Stimulated activated CD8-positive, alpha-beta memory T cell treated with anti-CD3 and anti-CD28 coated beads, Interleukin-7, amount 100 ng/mL, for 1 hour (primary cell): Measurements from ENCODE around the gene DHRSX.
"Not testable (repeated sequence)": the region's sequence is repeated elsewhere in the genome, so short reads cannot be mapped to it uniquely, and the experiment has no call there.

Source experiments
- DNase-seq, 2 donors: peaks; one replicate each; pipeline ENCODE4 v3.0.0-alpha.2; 2020; ENCODE audit warnings: low read depth in 2 of 2

The DHRSX gene, protein sequence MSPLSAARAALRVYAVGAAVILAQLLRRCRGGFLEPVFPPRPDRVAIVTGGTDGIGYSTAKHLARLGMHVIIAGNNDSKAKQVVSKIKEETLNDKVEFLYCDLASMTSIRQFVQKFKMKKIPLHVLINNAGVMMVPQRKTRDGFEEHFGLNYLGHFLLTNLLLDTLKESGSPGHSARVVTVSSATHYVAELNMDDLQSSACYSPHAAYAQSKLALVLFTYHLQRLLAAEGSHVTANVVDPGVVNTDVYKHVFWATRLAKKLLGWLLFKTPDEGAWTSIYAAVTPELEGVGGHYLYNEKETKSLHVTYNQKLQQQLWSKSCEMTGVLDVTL

DNA sequence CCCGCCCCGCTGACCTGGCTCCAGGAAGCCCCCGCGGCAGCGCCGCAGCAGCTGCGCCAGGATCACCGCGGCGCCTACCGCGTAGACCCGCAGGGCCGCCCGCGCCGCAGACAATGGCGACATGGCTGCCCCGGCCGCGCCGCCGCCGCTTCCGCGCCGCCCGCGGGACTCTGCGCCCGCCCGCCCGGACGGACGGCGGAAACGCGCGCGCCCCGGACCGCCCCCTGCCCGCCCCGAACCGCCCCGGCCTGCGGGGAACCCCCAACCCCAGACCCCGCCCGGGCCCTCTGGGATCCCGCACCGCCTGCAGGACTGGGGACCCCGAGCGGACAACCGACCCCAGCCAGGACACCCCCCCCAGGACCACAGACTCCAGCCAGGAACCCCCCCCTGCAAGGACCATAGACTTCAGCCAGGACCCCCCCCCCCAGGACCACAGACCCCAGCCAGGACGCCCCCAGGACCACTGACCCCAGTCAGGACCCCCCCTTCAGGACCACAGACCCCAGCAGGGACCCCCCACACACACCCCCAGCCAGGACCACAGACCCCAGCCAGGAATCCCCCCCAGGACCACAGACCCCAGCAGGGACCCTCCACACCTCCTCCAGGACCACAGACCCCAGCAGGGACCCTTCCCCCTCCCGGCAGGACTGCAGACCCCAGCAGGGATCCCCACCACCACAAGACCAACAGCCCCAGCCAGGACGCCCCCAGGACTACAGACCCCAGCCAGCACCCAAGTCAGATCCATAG lies at the start of gene DHRSX, which contains the start of gene ZBED1:
Gene DHRSX, minus strand, starts transcription at position 174 of the 756 bp plus-strand sequence. Its CDS starts 51 bp downstream, at position 123.
Gene ZBED1, minus strand, starts transcription at position 174 of the 756 bp plus-strand sequence. CDS start 10,257 bp downstream, outside the sequence.
- peak; percentile 8 to 12 for DNase-seq

DNA sequence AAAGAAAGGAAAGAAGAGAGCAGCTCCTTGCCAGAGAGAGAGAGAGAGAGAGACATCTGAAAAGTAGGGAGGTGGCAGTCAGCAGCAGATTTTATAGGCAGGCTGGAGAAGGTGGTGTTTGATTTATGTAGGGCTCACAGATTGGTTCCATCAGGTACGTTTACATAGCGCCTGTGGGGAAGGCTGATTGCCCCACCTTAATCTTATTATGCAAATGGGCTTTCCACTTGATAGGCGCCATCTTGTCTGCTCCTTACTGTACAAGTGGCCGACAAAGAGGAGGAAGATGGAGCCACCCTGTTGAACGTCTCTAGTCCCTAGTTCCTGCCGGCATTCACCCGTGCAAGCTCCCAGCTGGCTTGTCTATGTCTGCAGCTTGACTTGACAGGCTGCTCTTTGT lies 49.1 kb upstream of the DHRSX start:
- DNase-seq = no peak

DNA sequence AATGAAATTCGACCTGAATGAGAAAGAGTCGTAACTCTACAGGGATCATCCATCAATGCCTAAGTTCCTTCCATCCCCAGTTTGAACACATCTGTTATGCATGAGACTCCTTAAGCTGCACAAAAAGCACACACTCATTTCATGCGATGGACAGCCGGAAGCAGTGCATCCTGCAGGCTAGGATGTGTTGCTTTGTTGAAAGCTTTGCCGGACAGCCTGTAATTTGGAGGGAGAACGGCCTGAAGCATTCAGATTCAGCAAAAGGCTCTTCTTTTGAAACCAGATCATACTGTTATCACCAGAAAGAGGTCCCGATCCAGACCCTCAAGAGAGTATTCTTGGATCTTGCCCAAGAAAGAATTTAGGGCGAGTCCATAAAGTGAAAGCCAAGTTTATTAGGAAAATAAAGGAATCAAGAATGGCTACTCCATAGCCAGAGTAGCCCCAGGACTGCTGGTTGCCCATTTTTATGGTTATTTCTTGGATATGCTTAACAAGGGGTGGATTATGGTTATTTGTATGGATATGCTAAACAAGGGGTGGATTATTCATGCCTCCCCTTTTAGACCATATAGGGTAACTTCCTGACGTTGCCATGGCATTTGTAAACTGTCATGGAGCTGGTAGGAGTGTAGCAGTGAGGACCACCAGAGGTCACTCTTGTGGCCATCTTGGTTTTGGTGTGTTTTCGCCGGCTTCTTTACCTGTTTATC lies 48.1 kb upstream of the DHRSX start:
- no peak for DNase-seq

DNA sequence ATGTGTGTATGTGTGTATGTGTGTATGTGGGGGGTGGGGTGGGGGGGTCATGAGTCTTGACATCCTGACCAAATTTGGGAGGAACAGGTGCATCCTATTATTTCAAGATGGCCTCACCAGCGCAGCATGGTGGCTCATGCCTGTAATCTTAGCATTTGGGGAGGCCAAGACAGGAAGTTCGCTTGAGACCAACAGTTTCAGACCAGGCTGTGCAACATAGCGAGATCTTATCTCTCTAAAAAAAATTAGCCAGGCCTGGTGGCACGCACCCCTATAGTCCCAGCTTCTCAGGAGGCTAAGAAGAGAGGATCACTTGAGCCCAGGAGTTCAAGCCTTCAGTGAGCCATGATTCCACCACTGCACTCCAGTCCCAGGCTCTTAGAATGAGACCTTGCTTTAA lies 47.0 kb upstream of the DHRSX start:
- no peak for DNase-seq

DNA sequence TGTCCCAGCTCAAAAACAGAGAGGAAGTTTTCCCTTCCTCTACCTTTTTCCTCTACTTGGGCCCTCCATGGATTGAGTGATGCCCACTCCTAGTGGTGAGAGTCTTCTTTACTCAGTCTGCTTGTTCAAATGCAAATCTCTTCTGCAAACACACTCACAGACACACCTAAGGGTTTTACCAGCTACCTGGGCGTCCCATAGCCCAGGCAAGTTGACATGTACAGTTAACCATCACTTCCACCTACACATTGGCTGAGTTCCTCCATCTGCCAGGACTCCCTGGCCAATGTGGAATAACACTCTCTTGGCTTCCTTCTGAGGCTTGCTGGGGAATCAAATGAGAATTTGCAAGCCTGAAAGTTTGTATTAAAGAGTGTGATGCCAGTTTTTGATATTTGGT lies 45.7 kb upstream of the DHRSX start:
- no peak for DNase-seq

DNA sequence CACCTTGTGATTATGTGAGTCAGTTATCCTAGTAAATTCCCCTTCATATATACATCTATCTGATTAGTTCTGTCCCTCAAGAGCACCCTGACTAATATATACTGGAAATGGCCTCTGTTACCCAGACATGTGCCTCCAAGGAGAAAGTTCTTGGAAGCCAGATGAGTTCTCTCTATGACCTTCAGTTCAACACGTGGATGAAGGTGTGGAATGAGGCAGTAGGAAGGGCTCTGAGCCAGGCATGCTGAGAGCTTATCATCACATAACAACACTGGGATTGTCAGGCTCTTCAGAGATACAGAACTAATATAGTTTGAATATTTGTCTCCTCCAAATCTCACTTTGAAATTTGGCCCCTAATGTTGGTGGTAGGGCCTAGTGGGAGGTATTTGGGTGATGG lies 44.4 kb upstream of the DHRSX start:
- no peak for DNase-seq

DNA sequence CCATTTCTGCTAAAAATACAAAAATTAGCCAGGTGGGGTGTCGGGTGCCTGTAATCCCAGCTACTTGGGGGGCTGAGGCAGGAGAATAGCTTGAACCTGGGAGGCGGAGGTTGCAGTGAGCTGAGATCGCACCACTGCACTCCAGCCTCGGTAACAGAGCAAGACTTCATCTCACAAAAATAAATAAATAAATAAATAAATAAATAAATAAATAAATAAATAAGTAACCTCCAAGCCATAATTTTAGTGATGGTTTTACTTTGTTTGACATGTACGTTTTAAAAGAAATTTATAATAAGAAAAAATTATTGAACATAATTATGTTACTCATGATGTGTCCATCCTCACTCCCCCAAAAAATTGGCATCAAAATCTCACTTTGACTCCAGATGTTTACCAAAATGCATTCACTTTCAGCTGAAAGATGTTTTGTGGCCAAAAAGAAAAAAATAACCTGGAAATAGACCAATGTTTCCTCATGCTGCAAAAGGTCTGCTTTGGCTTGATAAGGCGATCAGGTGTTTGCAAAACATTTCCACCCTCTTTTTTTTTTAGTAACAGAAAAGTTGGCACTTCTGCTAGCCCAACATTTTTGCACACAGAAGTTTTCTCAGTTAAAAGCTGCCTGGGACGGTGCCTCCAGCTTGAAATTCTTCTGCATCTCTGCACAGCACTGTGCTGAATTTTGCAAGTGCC lies 42.2 kb upstream of the DHRSX start:
- no peak for DNase-seq

DNA sequence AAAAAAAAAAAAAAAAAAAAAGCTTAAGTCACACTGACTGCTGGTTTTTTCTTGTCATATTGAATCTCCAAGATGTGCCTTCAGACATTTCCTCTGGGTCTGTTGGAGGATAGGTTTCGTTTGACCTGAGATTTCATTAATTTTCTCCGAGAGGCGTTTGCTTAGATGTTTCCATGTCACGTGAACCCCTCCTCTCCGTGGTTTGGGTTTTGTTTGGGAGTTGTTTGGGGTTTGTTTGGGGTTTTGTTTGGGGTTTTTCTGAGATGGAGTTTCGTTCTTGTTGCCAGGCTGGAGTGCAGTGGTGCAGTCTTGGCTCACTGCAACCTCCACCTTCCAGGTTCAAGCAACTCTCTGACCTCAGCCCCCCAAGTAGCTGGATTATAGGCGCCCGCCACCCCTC lies 40.8 kb upstream of the DHRSX start:
- no peak for DNase-seq

DNA sequence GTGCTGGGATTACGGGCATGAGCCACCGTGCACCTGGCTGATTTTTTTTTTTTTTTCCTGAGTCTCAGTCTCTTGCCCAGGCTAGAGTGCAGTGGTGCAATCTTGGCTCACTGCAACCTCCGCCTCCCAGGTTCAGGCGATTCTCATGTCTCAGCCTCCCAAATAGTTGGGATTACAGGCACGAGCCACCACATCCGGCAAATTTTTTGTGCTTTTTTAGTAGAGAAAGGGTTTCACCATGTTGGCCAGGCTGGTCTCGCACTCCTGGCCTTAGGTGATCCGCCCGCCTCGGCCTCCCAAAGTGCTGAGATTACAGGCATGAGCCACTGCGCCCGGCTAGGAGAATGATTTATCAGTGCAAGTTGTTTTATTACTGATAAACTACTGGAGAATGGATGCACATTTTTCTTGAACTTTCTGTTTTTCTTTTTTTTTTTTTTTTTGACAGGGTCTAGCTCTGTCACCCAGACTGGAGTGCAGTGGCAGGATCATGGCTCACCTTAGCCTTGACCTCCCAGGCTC lies 39.7 kb upstream of the DHRSX start:
- DNase-seq = no peak

DNA sequence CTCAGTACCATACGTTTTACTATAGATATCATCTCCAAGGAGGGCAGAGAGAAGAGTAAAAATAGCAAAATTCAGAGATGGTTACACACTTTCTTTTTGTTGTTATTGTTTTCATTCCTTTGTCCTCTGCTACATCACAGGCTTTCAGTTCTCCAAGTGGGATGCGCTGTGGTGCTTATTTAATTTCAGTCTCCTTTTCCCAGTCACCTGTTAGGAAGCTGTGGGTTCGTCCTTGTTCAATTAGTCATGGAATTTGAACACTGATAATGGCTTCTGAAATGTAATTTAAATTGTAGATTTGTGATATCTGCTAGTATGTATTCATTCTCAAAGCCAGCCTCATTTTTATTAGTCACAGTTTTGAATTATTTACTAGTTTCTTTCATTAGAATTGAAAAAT lies 38.8 kb upstream of the DHRSX start:
- no peak for DNase-seq

DNA sequence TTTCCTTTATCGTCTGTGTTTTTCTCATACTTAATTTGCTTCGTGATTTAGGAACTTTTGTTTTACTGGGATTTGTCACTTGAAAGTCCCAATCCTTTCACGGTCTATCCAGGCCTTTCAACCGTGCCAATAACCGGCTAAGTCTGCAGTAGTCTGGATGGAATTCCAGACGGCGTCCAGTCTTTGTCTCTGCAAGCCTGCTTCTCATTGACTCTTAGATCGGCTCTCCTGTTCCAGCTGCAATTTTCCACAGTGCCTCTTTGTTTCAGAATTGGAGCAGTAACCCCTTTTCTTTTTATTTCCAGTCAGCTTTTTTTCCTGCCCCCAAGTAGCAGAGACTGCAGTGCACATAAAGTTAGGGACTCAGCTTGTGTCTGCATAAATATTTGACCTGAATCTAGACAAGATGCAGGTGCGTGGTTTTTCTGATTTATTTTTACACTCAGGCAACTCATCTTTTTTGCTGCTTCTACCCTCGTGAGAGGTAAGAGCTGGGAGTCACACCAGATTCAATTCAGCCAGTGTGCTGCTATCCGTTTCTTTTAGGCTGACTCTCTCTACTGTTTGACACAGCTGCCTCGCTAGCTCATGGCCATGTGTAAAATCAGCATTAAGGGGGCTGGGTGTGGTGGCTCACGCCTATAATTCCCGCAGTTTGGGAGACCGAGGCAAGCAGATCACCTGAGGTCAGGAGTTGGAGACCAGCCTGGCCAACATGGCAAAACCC lies 37.4 kb upstream of the DHRSX start:
- no peak for DNase-seq

DNA sequence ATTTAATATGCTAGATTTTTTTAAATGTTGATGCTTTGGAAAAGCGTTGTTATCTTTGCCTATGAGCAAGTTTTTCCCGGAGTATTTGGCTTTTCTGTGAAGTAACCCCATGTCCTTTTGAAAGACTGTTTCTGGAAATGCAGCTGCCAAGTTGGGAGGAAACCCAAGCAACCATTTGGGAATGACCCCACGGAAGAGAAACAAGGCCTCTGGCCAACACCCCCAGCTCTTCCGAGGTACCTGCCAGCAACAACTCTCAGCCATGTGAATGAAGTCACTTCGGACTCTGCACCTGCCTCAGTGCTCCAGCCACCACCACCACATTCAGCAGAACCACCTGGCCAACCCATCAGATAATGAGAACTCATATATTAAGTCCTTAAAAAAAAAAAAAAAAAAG lies 36.2 kb upstream of the DHRSX start:
- DNase-seq = no peak

DNA sequence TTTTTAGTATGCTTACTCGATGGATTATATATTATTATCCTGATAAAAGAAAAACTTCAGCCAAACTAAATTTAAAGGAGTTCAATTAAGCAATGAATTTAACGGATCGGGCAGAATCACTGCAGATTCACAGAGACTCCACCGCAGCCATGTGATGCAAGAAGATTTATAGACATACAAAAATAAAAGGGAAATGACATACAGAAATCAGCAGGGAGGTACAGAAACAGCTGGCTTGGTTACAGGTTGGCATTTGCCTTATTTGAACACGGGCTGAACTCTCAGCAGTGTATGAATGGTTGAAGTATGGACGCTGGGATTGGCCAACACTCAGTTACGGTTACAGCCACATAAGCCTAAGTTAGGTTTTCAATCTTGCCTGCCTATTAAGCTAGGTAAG lies 35.4 kb upstream of the DHRSX start:
- DNase-seq = no peak

DNA sequence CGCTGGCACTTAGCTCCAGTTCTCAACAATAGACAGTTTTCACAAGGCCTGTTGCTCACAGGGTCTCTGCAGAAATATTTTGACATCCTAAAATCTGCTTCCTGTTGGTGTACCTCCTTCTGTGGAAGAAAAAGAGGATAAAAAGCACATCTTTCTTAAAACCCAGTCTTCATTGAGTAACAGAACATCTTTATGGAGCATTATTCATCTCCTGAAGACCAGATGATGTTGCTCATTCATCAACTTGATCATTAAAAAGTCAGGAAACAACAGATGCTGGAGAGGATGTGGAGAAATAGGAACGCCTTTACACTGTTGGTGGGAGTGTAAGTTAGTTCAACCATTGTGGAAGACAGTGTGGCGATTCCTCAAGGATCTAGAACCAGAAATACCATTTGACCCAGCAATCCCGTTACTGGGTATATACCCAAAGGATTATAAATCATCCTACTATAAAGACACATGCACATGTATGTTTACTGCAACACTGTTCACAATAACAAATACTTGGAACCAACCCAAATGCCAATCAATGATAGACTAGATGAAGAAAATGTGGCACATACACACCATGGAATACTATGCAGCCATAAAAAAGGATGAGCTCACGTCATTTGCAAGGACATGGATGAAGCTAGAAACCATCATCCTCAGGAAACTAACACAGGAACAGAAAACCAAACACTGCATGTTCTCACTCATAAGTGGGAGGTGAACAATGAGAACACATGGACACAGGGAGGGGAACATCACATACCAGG lies 33.7 kb upstream of the DHRSX start:
- not testable (repeated sequence) for DNase-seq

DNA sequence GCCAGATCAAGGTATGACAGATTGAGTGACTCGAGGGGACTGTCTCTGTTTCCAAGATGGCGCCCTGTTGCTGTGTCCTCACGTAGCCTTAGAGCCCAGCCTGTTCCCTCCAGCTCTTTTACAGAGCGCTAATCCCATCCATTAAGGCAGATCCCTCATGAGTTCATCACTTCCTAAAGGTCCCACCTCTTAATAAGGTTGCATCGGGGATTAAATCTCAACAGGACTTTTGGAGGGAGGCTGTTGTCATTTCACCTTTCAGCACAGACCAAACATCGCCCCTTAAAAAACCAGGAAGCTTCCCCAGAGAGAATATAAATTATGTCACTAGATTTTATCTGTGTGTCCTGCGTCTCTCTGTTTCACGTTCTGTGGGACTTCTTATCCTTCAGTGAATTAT lies 32.6 kb upstream of the DHRSX start:
- no peak for DNase-seq

DNA sequence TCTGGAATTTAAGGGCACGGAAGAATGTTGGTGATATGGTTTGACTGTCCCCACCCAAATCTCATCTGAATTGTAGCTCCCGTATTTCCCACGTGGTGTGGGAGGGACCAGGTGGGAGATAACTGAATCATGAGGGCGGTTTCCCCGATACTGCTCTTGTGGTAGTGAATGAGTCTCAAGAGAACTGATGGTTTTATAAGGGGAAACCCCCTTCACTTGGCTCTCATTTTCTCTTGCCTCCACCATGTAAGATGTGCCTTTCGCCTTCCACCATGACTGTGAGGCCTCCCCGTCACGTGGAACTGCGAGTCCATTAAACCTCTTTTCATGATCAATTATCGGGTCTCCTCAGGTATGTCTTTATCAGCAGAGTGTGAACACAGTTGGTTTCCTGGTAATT lies 25.6 kb upstream of the DHRSX start:
- no peak for DNase-seq

DNA sequence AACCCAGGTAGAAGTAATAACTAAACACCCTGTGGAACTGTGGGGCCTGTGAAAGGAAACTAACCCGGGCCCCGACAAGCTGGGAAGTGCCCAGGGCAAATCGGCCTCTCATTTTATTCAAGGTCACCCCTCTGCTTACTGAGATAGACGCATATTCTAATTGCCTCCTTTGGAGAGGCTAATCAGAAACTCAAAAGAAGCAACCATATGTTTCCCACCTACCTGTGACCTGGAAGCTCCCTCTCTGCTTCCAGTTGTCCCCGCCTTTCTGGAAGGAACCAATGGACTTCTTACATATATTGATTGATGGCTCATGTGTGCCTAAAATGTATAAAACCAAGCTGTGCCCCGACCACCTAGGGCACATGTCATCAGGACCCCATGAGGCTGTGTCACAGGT lies 23.1 kb upstream of the DHRSX start:
- DNase-seq = no peak

DNA sequence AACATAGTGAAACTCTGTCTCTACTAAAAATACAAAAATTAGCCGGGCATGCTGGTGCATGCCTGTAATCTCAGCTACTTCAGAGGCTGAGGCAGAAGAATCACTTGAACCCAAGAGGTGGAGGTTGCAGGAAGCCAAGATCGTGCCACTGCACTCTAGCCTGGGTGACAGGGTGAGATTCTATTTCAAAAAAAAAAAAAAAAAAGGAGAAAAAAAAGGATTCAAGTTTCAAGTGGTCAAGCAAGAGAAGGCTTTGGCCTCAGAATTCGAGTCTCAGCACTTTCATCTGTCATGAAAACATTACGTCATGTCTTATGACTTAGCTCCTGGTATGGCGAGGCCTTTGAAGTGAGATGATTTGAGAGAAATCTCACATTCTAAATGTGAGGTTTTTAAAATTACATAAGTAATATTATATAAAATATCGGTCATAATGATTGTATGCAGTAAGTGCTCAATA lies 21.2 kb upstream of the DHRSX start:
- DNase-seq = no peak

DNA sequence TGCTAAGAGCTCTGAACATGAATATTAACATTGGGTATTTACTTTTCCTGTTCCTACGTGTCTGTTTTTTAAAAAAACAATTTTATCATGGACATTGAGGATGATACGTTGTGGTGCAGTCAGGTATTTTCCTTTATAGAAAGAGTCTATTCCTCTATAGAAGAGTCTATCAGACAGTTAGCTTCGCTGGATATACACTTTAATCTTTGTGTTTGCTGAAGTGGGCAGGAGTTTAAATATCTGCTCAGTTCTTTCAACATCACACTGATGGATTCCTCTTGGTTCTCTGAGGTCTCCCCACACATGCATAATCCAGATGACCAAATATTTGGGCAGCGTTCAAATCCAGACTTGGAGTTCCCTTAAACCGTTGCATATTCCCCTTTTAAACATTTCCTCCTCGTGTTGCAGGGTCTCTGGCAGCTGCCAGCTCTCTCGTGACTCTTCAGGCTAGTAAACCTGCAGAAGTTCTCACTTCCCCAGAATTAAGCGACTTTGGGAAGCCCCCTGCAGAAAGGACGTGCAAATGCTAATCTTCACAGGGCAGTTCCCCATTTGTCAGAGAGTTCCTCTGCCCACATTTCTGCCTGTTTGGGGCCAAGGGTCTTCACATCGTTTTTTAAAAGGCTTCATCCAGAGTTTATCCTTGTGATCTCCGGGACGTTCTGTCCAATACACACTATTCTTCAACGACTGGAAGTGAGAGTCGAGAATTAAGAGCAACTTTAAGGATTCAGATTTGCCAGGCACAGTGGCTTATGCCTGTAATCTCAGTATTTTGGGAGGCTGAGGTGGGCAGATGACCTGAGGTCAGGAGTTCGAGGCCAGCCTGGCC lies 20.5 kb upstream of the DHRSX start:
- no peak for DNase-seq
